Calu3 (cell line): ENCODE data around the gene ALS2. TPM values are rescaled to one million over a fixed set of nuclear protein-coding genes. Genes with fewer than 3 reads are reported as not detected.

Source experiments
- BruUV-seq: library from RNA; stranded (reverse); fragments of 400-500 nt; replicated peaks from 2 replicates; lab custom pipeline; 2021; lab: Mats Ljungman, UMichigan
- CTCF ChIA-PET: fragments of 300-600 bp; sonication (Branson Sonifier 250); formaldehyde crosslinking; loops from one replicate; lab custom pipeline; 2022; ENCODE audit warnings: antibody characterized with exemption; lab: Charles Lee
- DNase-seq: peaks from one replicate; pipeline ENCODE4 v3.0.0; 2022
- H3K27ac Mint-ChIP-seq: one replicate; pipeline ENCODE4 v1.8.0; 2022; ENCODE audit warnings: mixed read lengths; ENCODE audit not compliant: unreplicated experiment
- H3K27me3 Mint-ChIP-seq: one replicate; pipeline ENCODE4 v1.8.0; 2022; ENCODE audit warnings: mixed read lengths; ENCODE audit not compliant: unreplicated experiment
- H3K36me3 Mint-ChIP-seq: one replicate; pipeline ENCODE4 v1.8.0; 2022; ENCODE audit warnings: mild to moderate bottlenecking, moderate library complexity, mixed read lengths; ENCODE audit not compliant: insufficient read depth, unreplicated experiment
- H3K4me1 Mint-ChIP-seq: one replicate; pipeline ENCODE4 v1.8.0; 2022; ENCODE audit warnings: mild to moderate bottlenecking, low read depth, mixed read lengths; ENCODE audit not compliant: unreplicated experiment
- H3K4me3 Mint-ChIP-seq: one replicate; pipeline ENCODE4 v1.8.0; 2022; ENCODE audit warnings: mild to moderate bottlenecking, low read depth, moderate library complexity, mixed read lengths; ENCODE audit not compliant: unreplicated experiment
- H3K9me3 Mint-ChIP-seq: one replicate; pipeline ENCODE4 v1.8.0; 2022; ENCODE audit warnings: low read depth, mixed read lengths; ENCODE audit not compliant: unreplicated experiment
- CTCF ChIP-seq: fragments of 200-600 bp; IDR thresholded peaks from one replicate; pipeline ENCODE4 v1.8.0; 2022; ENCODE audit warnings: antibody characterized with exemption; ENCODE audit not compliant: unreplicated experiment
- intact Hi-C: fragments of 100-400 bp; cut with micrococcal nuclease; formaldehyde crosslinking; loops from one replicate; pipeline ENCODE4 v1.10.0; 2022; ENCODE audit not compliant: unreplicated experiment
- total RNA-seq: library from RNA; stranded (reverse); gene quantifications from 2 replicates; pipeline ENCODE4 v1.2.3, GENCODE V29; 2022

Gene ALS2
- total RNA-seq, 1 experiment from 2014 or later: 29.0 TPM

DNA sequence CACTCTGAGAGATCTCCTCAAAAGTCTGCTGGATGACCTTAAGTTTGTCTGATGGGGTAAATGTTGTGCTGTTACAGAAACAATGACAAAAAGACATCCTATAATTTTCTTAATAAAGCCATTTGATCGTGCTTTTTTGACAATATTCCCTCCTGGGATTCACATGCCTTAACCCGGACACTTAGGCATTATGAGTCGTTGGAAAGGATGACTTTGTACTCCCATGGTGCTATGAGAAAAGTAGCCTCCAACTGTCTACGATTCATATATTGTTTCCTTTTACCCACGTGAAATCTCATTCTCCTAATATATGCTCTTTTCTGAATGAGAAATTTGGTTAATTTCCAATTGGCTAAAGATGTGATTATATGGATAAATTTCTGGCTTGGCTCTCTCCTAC, 76.2 kb downstream of the ALS2 start:
- intact Hi-C loops: no loop called here
- DNase-seq: no peak
- Mint-ChIP-seq H3K4me1 (no peaks in the 10 kb centered on the region), H3K4me3 (no peak overlapping the region), H3K9me3 (no peaks in the 10 kb centered on the region), H3K27ac (no peak overlapping the region), H3K36me3 (no peaks in the 10 kb centered on the region), H3K27me3 (no peaks in the 10 kb centered on the region)
- TF ChIP-seq CTCF: no peak
- CTCF ChIA-PET: no interaction called here
- no TSS peak for BruUV-seq

GRCh38 chr2:201701646-201702045, 79.1 kb downstream of the ALS2 start:
- H3K36me3 Mint-ChIP-seq: no peaks in the 10 kb centered on the region
- no peak overlapping the region for H3K27ac Mint-ChIP-seq

DNA sequence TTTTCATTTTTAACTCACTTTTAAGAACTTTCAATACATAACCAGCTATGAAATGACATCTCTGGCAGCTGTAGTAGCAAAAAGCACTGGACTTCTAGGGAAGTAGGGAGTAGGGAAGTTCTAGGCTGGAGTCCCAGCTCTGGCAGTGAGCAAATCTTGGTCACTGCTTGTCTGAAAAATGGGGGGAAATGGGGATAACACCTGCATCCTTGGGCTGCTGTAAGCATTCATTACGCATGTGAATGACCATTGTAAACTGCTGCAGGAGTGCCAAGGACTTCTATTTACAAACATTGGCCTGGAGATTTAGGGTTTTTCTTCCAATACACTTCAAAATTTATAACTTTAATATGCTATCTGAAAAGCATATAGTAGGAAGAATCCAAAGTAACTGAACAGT, 81.3 kb downstream of the ALS2 start:
- H3K9me3 Mint-ChIP-seq: no peaks in the 10 kb centered on the region
- DNase-seq: no peak
- no peaks in the 10 kb centered on the region for H3K36me3 Mint-ChIP-seq
- CTCF ChIA-PET: no interaction called here
- intact Hi-C loops: no loop called here
- no peak overlapping the region for H3K27ac Mint-ChIP-seq
- H3K27me3 Mint-ChIP-seq: no peaks in the 10 kb centered on the region
- no peak for TF ChIP-seq CTCF
- H3K4me1 Mint-ChIP-seq: no peaks in the 10 kb centered on the region
- BruUV-seq: no TSS peak
- no peak overlapping the region for H3K4me3 Mint-ChIP-seq

More at GRCh38 chr2:201701646-201702045, 79.1 kb downstream of the ALS2 start:
- no TSS peak for BruUV-seq
- Mint-ChIP-seq H3K4me1 (no peaks in the 10 kb centered on the region), H3K4me3 (no peak overlapping the region), H3K9me3 (no peaks in the 10 kb centered on the region), H3K27me3 (no peaks in the 10 kb centered on the region)
- intact Hi-C loops: no loop called here
- CTCF ChIA-PET: no interaction called here
- no peak for DNase-seq
- TF ChIP-seq CTCF: no peak

DNA sequence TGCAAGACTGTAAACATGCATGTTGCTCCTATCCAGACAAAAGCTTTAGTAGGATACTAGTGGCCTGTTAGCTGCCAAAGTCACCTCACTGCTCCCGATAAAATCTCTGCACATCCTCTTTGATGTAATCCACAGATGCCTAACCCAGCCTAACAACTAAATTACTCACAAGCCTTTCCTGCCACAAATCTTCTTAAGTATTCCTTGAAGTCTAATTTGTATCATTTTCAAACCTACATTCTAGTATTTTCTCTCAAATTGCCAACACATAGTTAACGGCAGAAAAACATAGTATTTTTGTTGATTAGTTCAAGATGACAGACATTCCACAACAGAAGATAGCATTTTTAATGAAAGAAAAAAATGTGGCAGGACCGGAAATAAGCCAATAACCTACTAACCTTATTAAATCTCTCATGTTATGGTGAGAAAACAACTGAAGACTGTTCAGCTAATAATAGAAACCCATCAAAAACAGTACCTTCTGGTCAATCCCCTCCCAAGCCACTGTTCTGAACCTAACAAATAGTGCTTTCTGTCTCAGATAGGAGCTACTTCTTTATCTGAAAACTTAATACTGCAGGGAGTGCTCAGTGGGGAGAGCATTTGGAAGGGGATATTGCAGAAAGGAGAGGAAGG, 82.0 kb downstream of the ALS2 start, which contains the start of gene MPP4:
Gene MPP4, minus strand, starts transcription at position 57 of the 639 bp plus-strand sequence. CDS start 4,690 bp downstream, outside the sequence.
- Mint-ChIP-seq H3K4me3 (no peak within 1 kb of the TSS), H3K27ac (no peak within 1 kb of the TSS), H3K36me3 (no peaks in the 10 kb centered on the region), H3K9me3 (no peaks in the 10 kb centered on the region), H3K27me3 (no peaks in the 10 kb centered on the region), H3K4me1 (no peaks in the 10 kb centered on the region)
- intact Hi-C loops: no loop called here
- TF ChIP-seq CTCF: no peak
- BruUV-seq: no TSS peak
- CTCF ChIA-PET: no interaction called here
- DNase-seq: no peak
